ENCODE measurements around the gene ADGRA1.

- no peak for TF ChIP-seq POLR2A (IDR thresholded peaks at IDR 0.05)
- no peak for TF ChIP-seq POLR2AphosphoS5 (IDR thresholded peaks at IDR 0.05)
- TF ChIP-seq CTCF (IDR thresholded peaks at IDR 0.05) = no peak
Measured at GRCh38 chr10:133104963-133105640, 17.4 kb downstream of the ADGRA1 start.

Data from sigmoid colon (tissue), 4 donors.